Testis (tissue), 3 donors: ENCODE data around the gene URM1. TPM values are rescaled to one million over a fixed set of nuclear protein-coding genes. Genes with fewer than 3 reads are reported as not detected.
A peak's percentile ranks its signal among the peaks of the same experiment; 100 is the strongest.
"Not testable (repeated sequence)": the region's sequence is repeated elsewhere in the genome, so short reads cannot be mapped to it uniquely, and the experiment has no call there.

Experiments
- DNase-seq: peaks from one replicate; pipeline ENCODE4 v3.0.0-alpha.2; 2019
- H3K27ac ChIP-seq, 2 donors: fragments of 200-600 bp; sonication (generic); one replicate each; pipeline ENCODE4 v1.5.1; 2019
- H3K27me3 ChIP-seq: fragments of 200-600 bp; sonication (generic); one replicate; pipeline ENCODE4 v1.5.1; 2019
- H3K36me3 ChIP-seq: fragments of 200-600 bp; sonication (generic); one replicate; pipeline ENCODE4 v1.5.1; 2017; ENCODE audit warnings: low read depth; ENCODE audit errors: missing control alignments
- H3K4me1 ChIP-seq: fragments of 200-600 bp; sonication (generic); one replicate; pipeline ENCODE4 v1.5.1; 2019
- H3K4me3 ChIP-seq, 2 donors: fragments of 200-600 bp; sonication (generic); one replicate each; pipeline ENCODE4 v1.5.1; 2017 to 2019
- H3K9me3 ChIP-seq: fragments of 200-600 bp; sonication (generic); one replicate; pipeline ENCODE4 v1.5.1; 2017
- POLR2A ChIP-seq: fragments of 450-650 bp; IDR thresholded peaks from one replicate; pipeline ENCODE4 v1.6.1; 2017; ENCODE audit warnings: antibody characterized with exemption, mild to moderate bottlenecking, moderate library complexity
- WGBS, 2 donors: methylation state at CpG; one replicate each; pipeline ENCODE4 v1.1.5; 2018; 5-methylcytosine and 5-hydroxymethylcytosine counted together
- intact Hi-C: fragments of 100-400 bp; cut with DNase I; formaldehyde crosslinking; loops from one replicate; pipeline ENCODE4 v1.15.1; 2023; ENCODE audit warnings: low total_unique reads
- polyA plus RNA-seq: library from polyadenylated mRNA; stranded (reverse); fragments of 350-450 nt; fragmentation: Illumina TruSeq; extraction: RNeasy Lipid Tissue Mini Kit (QIAGEN cat#74804); gene quantifications from one replicate; pipeline ENCODE4 v1.2.3, GENCODE V29; 2014; ENCODE audit warnings: low read depth, low replicate concordance; ENCODE audit not compliant: insufficient read depth
- total RNA-seq, 2 donors: library from RNA; depleted of rRNA; stranded (reverse); fragments of >200 nt; gene quantifications; one replicate each; pipeline ENCODE4 v1.2.3, GENCODE V29; 2016
- TF ChIP-seq, protein P1 (sequence below), 3 experiments: fragments of 450-650 bp in 2 of 3; fragments of 200-600 bp in 1 of 3; sonication (generic) in 1 of 3; IDR thresholded peaks; one replicate each; pipeline ENCODE4 v1.5.1; 2016 to 2019; ENCODE audit warnings: antibody characterized with exemption in 3 of 3, mild to moderate bottlenecking in 2 of 3, moderate library complexity in 1 of 3

URM1 gene
- total and polyA plus RNA-seq, 3 donors from 2014 or later: 31.5 to 51.1 (median 36.8) TPM

DNA sequence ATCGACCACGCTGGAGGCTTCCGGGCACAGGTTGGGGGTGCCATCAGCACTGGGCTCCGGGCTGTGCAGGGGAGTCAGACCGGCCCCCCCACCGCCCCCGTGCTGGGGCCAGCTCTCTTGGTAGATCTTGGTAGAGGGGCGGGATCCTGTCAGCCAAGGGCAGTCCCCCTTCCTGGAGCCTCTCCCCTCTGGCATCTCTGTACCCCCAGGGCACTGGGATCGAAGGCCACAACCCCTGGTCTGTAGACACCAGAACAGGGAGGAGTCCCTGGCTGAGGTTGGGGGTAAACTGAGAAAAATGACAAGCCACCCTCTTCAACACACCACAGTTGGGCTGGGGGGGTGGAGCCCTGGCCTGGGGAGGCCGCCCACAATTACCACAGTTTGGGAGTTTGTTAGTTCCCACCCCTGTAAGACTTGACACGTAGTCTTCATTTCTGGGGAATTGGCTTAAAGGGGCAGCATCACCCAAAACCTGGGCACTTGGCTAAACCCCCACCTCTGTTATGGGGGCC lies 50.4 kb downstream of the URM1 start:
- H3K27ac ChIP-seq: peak overlapping the region in 1 of 2 donors; percentile 68
- peaks cover 8% of the 10 kb centered on the region for H3K4me1 ChIP-seq
- no peak for DNase-seq
- intact Hi-C loops: no loop called here
- H3K36me3 ChIP-seq: no peaks in the 10 kb centered on the region
- no peaks in the 10 kb centered on the region for H3K9me3 ChIP-seq
- no peaks in the 10 kb centered on the region for H3K27me3 ChIP-seq
- TF ChIP-seq, protein P1, sequence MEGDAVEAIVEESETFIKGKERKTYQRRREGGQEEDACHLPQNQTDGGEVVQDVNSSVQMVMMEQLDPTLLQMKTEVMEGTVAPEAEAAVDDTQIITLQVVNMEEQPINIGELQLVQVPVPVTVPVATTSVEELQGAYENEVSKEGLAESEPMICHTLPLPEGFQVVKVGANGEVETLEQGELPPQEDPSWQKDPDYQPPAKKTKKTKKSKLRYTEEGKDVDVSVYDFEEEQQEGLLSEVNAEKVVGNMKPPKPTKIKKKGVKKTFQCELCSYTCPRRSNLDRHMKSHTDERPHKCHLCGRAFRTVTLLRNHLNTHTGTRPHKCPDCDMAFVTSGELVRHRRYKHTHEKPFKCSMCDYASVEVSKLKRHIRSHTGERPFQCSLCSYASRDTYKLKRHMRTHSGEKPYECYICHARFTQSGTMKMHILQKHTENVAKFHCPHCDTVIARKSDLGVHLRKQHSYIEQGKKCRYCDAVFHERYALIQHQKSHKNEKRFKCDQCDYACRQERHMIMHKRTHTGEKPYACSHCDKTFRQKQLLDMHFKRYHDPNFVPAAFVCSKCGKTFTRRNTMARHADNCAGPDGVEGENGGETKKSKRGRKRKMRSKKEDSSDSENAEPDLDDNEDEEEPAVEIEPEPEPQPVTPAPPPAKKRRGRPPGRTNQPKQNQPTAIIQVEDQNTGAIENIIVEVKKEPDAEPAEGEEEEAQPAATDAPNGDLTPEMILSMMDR (IDR thresholded peaks at IDR 0.05): no peak
- TF ChIP-seq POLR2A: no peak
- H3K4me3 ChIP-seq: peak overlapping the region; percentile 72 to 78
- WGBS, 2 donors: 23 to 33% methylated on average over 2 to 11 of the region's 11 CpGs

DNA sequence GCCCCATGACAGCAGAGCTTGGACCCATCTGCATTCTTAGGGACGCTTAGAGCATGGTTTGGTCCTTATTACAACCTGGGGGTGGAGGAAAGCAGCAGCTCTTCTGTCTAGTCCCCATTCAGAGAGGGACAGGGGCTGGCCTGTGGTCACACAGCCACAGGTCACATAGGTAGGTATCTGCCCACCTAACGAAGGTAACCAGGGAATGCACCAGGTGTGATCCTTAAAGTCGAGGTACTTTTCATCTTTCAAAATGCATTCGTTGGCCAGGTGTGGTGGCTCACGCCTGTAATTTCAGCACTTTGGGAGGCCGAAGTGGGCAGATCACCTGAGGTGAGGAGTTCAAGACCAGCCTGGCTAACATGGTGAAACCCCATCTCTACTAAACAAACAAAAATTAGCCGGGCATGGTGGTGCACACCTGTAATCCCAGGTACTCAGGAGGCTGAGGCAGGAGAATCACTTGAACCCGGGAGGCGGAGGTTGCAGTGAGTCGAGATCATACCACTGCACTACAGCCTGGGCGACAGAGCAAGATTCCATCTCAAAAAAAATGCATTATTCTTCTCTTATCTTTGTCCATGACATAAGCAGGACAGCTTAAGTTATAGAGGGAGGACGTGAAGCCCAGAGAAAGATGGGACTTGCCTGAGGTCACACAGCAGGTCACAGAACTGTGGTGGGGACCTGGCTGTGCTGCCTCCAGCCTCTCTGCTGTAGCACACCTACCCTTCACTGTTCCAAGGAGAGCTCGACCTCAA lies 51.0 kb downstream of the URM1 start:
- intact Hi-C loops, H3K27ac ChIP-seq, H3K36me3 ChIP-seq, H3K4me3 ChIP-seq, H3K27me3 ChIP-seq, DNase-seq, H3K9me3 ChIP-seq, H3K4me1 ChIP-seq: not testable (repeated sequence)
- WGBS, 2 donors: 83 to 91% methylated on average over 13 of the region's 13 CpGs

DNA sequence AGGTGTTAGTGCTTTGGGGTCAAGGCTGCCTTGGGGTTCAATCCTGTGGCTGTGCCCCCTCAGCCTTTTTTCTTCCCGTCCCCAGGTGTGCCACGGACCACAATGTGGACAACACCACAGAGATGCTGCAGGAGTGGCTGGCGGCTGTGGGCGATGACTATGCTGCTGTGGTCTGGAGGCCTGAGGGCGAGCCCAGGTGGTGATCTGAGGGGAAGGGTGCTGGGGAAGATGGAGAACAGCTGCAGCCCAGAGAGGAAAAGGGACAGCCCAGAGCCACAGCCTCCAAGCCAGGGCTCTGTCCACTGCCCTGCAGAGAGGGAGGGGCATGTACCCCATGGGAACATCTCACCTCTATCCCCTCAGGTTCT lies 51.6 kb downstream of the URM1 start:
- intact Hi-C loops: no loop called here
- 90 to 98% methylated on average over 5 of the region's 5 CpGs for WGBS, 2 donors

DNA sequence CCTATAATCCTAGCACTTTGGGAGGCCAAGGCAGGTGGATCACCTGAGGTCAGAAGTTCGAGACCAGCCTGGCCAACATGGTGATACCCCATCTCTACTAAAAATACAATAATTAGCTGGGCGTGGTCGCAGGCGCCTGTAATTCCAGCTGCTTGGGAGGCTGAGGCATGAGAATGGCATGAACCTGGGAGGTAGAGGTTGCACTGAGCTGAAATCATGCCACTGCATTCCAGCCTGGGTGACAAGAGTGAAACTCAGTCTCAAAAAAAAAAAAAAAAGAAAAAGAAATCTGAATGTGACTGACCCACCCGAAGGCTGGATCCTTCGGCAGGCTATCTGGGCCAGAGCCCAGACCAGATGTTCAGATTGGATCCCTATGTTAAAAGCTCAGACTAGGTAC lies 52.2 kb downstream of the URM1 start:
- intact Hi-C loops, H3K27me3 ChIP-seq, H3K36me3 ChIP-seq, H3K4me3 ChIP-seq, H3K9me3 ChIP-seq, H3K4me1 ChIP-seq, DNase-seq, H3K27ac ChIP-seq: not testable (repeated sequence)
- WGBS, 2 donors: 81 to 88% methylated on average over 6 of the region's 6 CpGs

More for the DNA sequence above, 51.6 kb downstream of the URM1 start:
- H3K27me3 ChIP-seq: no peaks in the 10 kb centered on the region
- no peak overlapping the region for H3K4me3 ChIP-seq
- H3K4me1 ChIP-seq: peaks cover 8% of the 10 kb centered on the region
- no peak for TF ChIP-seq POLR2A
- TF ChIP-seq, protein P1 (IDR thresholded peaks at IDR 0.05): no peak
- DNase-seq: no peak
- no peak overlapping the region for H3K27ac ChIP-seq
- no peaks in the 10 kb centered on the region for H3K9me3 ChIP-seq
- H3K36me3 ChIP-seq: no peaks in the 10 kb centered on the region

DNA sequence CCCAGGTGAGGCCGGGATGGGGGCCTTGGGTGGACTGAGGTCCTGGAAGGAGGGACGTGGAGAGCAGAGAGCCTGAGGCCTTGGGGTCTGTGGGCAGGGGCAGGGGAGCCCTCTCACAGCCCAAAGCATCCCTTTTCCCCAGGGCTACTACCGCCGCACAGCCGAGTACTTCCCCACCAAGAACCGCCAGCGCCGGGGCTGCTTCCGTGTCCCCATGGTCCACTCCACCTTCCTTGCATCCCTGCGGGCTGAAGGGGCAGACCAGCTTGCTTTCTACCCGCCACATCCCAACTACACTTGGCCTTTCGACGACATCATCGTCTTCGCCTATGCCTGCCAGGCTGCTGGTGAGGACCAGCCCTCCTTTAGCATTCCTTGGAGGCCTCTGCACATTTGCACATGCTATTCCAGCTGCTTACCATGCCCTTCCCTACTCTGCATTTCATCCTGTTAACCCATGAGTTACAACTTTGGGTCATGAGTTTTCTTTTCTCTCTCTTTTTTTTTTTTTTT lies 53.1 kb downstream of the URM1 start:
- no peak for TF ChIP-seq POLR2A
- TF ChIP-seq, protein P1 (IDR thresholded peaks at IDR 0.05): no peak
- Histone ChIP-seq H3K9me3 (no peaks in the 10 kb centered on the region), H3K4me3 (no peak overlapping the region), H3K27me3 (no peaks in the 10 kb centered on the region), H3K4me1 (peaks cover 4% of the 10 kb centered on the region), H3K27ac (no peak overlapping the region), H3K36me3 (no peaks in the 10 kb centered on the region)
- intact Hi-C loops: no loop called here
- 92 to 94% methylated on average over 15 of the region's 15 CpGs for WGBS, 2 donors
- no peak for DNase-seq
